Neural progenitor cell (in vitro differentiated cells): ENCODE results near the gene ZDHHC22. TPM values are rescaled to one million over a fixed set of nuclear protein-coding genes. Genes with fewer than 3 reads are reported as not detected.
A peak's percentile ranks its signal among the peaks of the same experiment; 100 is the strongest.

Source experiments
- DNase-seq: peaks from one replicate; pipeline ENCODE4 v3.0.0-alpha.2; 2016; ENCODE audit warnings: low spot score
- H2AFZ ChIP-seq: fragments of 200-600 bp; sonication (generic); replicated peaks from 2 replicates; pipeline ENCODE4 v1.6.1; 2016; ENCODE audit warnings: antibody characterized with exemption
- H3F3A ChIP-seq: fragments of 200-600 bp; sonication (generic); 2 replicates; pipeline ENCODE4 v1.6.1; 2016; ENCODE audit warnings: antibody characterized with exemption, low read depth
- H3K27ac ChIP-seq: fragments of 200-600 bp; sonication (generic); 2 replicates; pipeline ENCODE4 v1.5.1; 2016; ENCODE audit warnings: mild to moderate bottlenecking
- H3K27me3 ChIP-seq: fragments of 200-600 bp; sonication (generic); 2 replicates; pipeline ENCODE4 v1.6.1; 2016; ENCODE audit warnings: mild to moderate bottlenecking, moderate library complexity
- H3K36me3 ChIP-seq: fragments of 200-600 bp; sonication (generic); 2 replicates; pipeline ENCODE4 v1.5.1; 2016
- H3K4me1 ChIP-seq: fragments of 200-600 bp; sonication (generic); 2 replicates; pipeline ENCODE4 v1.6.1; 2016; ENCODE audit warnings: mixed run types
- H3K4me2 ChIP-seq: fragments of 200-600 bp; sonication (generic); 2 replicates; pipeline ENCODE4 v1.6.1; 2016
- H3K4me3 ChIP-seq: fragments of 200-600 bp; sonication (generic); 2 replicates; pipeline ENCODE4 v1.5.1; 2016
- H3K79me2 ChIP-seq: fragments of 200-600 bp; sonication (generic); 2 replicates; pipeline ENCODE4 v1.6.1; 2016; ENCODE audit warnings: low read depth
- H3K9ac ChIP-seq: fragments of 200-600 bp; sonication (generic); 2 replicates; pipeline ENCODE4 v1.6.1; 2016
- H3K9me3 ChIP-seq: fragments of 200-600 bp; sonication (generic); 2 replicates; pipeline ENCODE4 v1.5.1; 2016; ENCODE audit warnings: low read depth
- H4K20me1 ChIP-seq: fragments of 200-600 bp; sonication (generic); 2 replicates; pipeline ENCODE4 v1.6.1; 2016; ENCODE audit warnings: low read depth
- H3K27ac Mint-ChIP-seq: 3 replicates; pipeline ENCODE4 v1.8.0; 2021; ENCODE audit warnings: mixed read lengths
- H3K27me3 Mint-ChIP-seq: 2 replicates; pipeline ENCODE4 v1.8.0; 2022; ENCODE audit warnings: low read depth, mild to moderate bottlenecking, inconsistent platforms, moderate library complexity, mixed read lengths; ENCODE audit not compliant: insufficient read depth
- H3K36me3 Mint-ChIP-seq: 3 replicates; pipeline ENCODE4 v1.8.0; 2021; ENCODE audit warnings: mixed read lengths
- H3K4me1 Mint-ChIP-seq: 3 replicates; pipeline ENCODE4 v1.8.0; 2021; ENCODE audit warnings: mixed read lengths
- H3K4me3 Mint-ChIP-seq: 3 replicates; pipeline ENCODE4 v1.8.0; 2021; ENCODE audit warnings: mild to moderate bottlenecking, moderate library complexity, mixed read lengths
- H3K9me3 Mint-ChIP-seq: 3 replicates; pipeline ENCODE4 v1.8.0; 2020; ENCODE audit warnings: mixed read lengths
- EZH2 ChIP-seq: fragments of 200-600 bp; sonication (generic); IDR thresholded peaks from 2 replicates; pipeline ENCODE4 v1.6.1; 2017; ENCODE audit warnings: antibody characterized with exemption, mild to moderate bottlenecking, moderate library complexity
- EZH2phosphoT487 ChIP-seq: fragments of 200-600 bp; sonication (generic); IDR thresholded peaks from 2 replicates; pipeline ENCODE4 v1.6.1; 2017; ENCODE audit warnings: antibody characterized with exemption
- total RNA-seq: library from RNA; depleted of rRNA; stranded (reverse); fragments of >200 nt; gene quantifications from 2 replicates; pipeline ENCODE4 v1.2.3, GENCODE V29; 2015; ENCODE audit warnings: low replicate concordance
- TF ChIP-seq, protein P1 (sequence below): fragments of 200-600 bp; sonication (generic); IDR thresholded peaks from 2 replicates; pipeline ENCODE4 v1.5.1; 2017; ENCODE audit warnings: antibody characterized with exemption, mild to moderate bottlenecking

Gene ZDHHC22
- total RNA-seq, 1 donor from 2014 or later, result 0.07 TPM

DNA sequence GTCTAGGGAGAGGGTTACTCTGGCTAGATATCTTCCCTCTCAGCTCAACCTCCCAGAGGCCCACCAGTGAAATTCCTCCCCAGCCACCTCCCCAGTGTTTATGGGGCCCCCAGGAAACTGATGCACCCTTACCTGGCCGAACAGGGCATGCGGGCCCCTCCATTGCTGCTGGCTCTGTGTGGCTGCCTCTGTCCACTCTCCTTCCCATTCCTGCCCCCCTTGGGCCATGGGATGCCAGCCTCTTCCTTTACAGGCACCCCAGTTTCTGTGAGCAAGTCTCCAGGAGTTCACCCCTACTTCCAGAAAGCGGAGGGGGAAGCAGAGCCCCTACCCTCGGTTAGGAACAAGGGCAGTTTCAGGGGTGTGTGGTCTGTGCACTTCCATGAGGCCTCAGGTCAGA is 19.4 kb upstream of the ZDHHC22 start:
- Mint-ChIP-seq H3K4me1 (peaks cover 18% of the 10 kb centered on the region), H3K27ac (no peak overlapping the region), H3K36me3 (no peaks in the 10 kb centered on the region), H3K4me3 (no peak overlapping the region), H3K27me3 (peaks cover 6% of the 10 kb centered on the region), H3K9me3 (no peaks in the 10 kb centered on the region)
- Histone ChIP-seq H3K9me3 (no peaks in the 10 kb centered on the region), H4K20me1 (no peaks in the 10 kb centered on the region), H3K9ac (no peak overlapping the region), H2AFZ (no peak overlapping the region), H3K36me3 (no peaks in the 10 kb centered on the region), H3K27ac (no peak overlapping the region), H3K4me3 (no peak overlapping the region), H3K4me1 (peaks cover 19% of the 10 kb centered on the region), H3K4me2 (no peak overlapping the region), H3K27me3 (no peaks in the 10 kb centered on the region), H3K79me2 (no peaks in the 10 kb centered on the region), H3F3A (peaks cover 21% of the 10 kb centered on the region)
- TF ChIP-seq, protein P1, sequence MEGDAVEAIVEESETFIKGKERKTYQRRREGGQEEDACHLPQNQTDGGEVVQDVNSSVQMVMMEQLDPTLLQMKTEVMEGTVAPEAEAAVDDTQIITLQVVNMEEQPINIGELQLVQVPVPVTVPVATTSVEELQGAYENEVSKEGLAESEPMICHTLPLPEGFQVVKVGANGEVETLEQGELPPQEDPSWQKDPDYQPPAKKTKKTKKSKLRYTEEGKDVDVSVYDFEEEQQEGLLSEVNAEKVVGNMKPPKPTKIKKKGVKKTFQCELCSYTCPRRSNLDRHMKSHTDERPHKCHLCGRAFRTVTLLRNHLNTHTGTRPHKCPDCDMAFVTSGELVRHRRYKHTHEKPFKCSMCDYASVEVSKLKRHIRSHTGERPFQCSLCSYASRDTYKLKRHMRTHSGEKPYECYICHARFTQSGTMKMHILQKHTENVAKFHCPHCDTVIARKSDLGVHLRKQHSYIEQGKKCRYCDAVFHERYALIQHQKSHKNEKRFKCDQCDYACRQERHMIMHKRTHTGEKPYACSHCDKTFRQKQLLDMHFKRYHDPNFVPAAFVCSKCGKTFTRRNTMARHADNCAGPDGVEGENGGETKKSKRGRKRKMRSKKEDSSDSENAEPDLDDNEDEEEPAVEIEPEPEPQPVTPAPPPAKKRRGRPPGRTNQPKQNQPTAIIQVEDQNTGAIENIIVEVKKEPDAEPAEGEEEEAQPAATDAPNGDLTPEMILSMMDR, result no peak
- TF ChIP-seq EZH2phosphoT487 (no peak), EZH2 (no peak)
- DNase-seq, result no peak

DNA sequence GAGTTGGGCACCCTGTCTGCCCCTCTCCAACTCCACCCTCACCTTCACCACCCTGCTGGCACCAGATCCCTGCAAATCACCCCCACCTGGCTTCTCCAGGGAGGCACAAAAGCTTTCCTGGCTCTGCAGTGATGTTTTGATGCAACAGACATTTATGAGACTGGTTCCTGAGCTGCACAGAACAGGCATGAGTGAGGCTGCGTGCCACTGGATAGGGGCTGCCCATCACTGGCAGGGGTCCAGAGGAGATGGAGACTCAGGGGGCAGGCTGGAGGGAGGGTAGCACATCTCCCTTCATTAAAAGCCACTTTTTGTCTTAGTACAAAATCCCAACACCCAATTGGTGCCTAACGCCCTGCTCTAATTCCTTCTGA is 17.3 kb upstream of the ZDHHC22 start:
- Histone ChIP-seq H3K9me3 (no peaks in the 10 kb centered on the region), H3K4me2 (peak overlapping the region; percentile 71), H4K20me1 (no peaks in the 10 kb centered on the region), H3K4me3 (peak overlapping the region; percentile 18), H3K27me3 (no peaks in the 10 kb centered on the region), H3K4me1 (peaks cover 31% of the 10 kb centered on the region), H3K79me2 (no peaks in the 10 kb centered on the region), H3F3A (peaks cover 21% of the 10 kb centered on the region), H3K9ac (no peak overlapping the region), H3K36me3 (no peaks in the 10 kb centered on the region), H2AFZ (peak overlapping the region; percentile 57), H3K27ac (peak overlapping the region; percentile 15)
- no peak for TF ChIP-seq EZH2
- no peak for TF ChIP-seq EZH2phosphoT487
- TF ChIP-seq, protein P1, result no peak
- no peaks in the 10 kb centered on the region for H3K36me3 Mint-ChIP-seq
- peak overlapping the region; percentile 52 for H3K27ac Mint-ChIP-seq
- peak overlapping the region; percentile 62 for H3K4me3 Mint-ChIP-seq
- peaks cover 16% of the 10 kb centered on the region for H3K27me3 Mint-ChIP-seq
- no peak for DNase-seq
- no peaks in the 10 kb centered on the region for H3K9me3 Mint-ChIP-seq
- H3K4me1 Mint-ChIP-seq, result peaks cover 36% of the 10 kb centered on the region

DNA sequence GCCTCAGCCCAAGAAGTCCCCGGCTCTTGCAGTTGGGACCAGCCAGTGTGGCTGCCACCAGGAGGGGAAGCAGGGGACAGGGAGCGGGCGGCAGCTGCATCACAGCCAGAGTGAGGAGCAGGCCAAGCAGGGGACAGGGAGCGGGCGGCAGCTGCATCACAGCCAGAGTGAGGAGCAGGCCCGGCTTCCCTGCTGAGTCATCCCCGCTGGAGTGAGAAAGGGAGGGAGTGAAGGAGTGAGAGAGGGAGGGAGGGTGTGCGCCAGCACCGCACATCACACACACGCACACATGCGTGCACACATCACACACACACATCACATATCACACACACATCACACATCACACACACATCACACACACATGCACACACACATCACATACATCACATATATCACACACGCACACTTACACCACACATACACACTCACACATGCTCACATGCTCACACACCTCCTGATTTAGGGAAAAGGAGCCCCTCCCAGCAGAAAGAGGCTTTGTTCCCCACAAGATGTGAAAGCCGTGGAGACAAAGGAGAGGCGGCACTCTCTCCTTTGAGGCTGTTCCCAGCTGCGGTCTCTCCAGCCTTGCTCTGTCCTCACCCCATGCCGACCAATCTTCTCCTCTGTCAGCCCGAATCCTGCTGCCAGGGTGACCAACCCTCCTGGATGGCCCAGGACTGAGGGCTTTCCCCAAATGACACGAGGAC is 16.7 kb upstream of the ZDHHC22 start:
- Histone ChIP-seq H3K27ac (peak overlapping the region; percentile 56), H3K4me3 (peak overlapping the region; percentile 18), H3F3A (peaks cover 21% of the 10 kb centered on the region), H3K9me3 (no peaks in the 10 kb centered on the region), H3K27me3 (no peaks in the 10 kb centered on the region), H3K9ac (no peak overlapping the region), H3K79me2 (no peaks in the 10 kb centered on the region), H2AFZ (peak overlapping the region; percentile 57), H4K20me1 (no peaks in the 10 kb centered on the region), H3K36me3 (no peaks in the 10 kb centered on the region), H3K4me2 (peak overlapping the region; percentile 71), H3K4me1 (peaks cover 31% of the 10 kb centered on the region)
- peaks cover 18% of the 10 kb centered on the region for H3K27me3 Mint-ChIP-seq
- H3K4me1 Mint-ChIP-seq, result peaks cover 38% of the 10 kb centered on the region
- peak overlapping the region; percentile 62 for H3K4me3 Mint-ChIP-seq
- H3K9me3 Mint-ChIP-seq, result no peaks in the 10 kb centered on the region
- TF ChIP-seq EZH2phosphoT487, result no peak
- no peak for TF ChIP-seq EZH2
- TF ChIP-seq, protein P1, result no peak
- H3K27ac Mint-ChIP-seq, result peak overlapping the region; percentile 52
- no peaks in the 10 kb centered on the region for H3K36me3 Mint-ChIP-seq
- DNase-seq, result peak; percentile 87
